NCI-H82 treated with DMSO at 0.1 percent for 48 hours (cell line): Measurements from ENCODE around the gene ZNF181.
A peak's percentile ranks its signal among the peaks of the same experiment; 100 is the strongest.

ENCODE experiments used
- DNase-seq: peaks from one replicate; lab custom pipeline; 2025; ENCODE audit not compliant: unreplicated experiment; lab: John Stamatoyannopoulos, UW

Gene ZNF181

DNA sequence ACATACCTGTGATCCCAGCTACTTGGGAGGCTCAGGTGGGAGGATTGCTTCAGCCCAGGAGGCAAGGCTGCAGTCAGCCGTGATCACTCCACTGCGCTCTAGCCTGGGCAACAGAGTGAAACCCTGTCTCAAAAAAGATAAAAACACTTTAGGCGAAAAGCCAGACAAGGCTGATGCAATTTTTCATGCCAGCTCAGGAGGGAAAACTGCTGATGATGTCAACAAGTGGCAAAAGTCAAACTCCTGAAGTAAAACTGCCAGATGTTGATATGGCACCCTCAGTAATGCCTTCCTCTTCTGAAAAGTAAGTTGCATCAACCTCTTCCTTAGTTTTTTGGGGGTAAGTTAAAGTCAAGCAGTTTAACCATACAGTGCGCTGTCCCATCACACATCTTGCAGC, 23.4 kb downstream of the ZNF181 start:
- no peak for DNase-seq

DNA sequence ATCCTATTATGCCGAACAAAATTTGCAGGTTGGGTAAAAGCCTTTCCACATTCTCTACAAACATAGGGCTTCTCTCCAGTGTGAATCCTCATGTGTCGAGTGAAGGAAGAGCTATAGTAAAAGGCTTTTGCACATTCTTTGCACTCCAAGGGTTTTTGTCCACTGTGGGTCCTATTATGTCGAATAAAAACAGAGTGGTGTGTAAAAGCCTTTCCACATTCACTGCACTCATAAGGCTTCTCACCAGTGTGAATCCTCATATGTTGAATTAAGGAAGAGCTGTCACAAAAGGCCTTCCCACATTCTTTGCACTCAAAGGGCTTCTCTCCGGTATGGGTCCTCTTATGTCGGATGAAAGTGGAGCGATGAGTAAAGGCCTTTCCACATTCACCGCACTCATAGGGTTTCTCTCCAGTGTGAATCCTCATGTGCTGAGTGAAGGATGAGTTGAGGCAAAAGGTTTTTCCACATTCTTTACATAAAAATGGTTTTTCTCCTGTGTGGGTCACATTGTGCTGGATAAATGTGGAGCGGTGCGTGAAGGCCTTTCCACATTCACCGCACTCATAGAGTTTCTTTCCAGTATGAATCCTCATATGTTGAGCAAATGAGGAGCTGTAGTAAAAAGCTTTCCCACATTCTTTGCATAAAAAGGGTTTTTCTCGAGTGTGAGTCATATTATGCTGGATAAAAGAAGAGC, 25.3 kb downstream of the ZNF181 start:
- DNase-seq = no peak

DNA sequence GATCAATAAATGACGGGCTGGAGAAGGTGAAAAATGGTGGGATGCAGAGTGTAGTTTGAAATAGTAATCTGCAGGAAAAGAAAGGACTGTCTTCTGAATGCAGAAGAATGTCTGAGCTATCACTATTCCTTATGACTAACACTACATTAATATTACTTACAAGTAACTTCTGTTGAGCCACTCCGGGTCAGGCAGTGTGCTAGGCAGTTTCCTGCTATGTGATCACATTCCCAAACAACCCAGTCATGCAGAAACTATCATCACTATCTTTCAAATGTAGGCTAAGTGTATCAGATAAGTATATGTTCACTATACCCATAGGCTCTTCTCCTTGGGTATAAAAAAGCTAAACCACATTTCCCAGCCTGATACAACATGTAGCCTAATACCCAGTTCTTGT, 32.3 kb downstream of the ZNF181 start:
- no peak for DNase-seq

DNA sequence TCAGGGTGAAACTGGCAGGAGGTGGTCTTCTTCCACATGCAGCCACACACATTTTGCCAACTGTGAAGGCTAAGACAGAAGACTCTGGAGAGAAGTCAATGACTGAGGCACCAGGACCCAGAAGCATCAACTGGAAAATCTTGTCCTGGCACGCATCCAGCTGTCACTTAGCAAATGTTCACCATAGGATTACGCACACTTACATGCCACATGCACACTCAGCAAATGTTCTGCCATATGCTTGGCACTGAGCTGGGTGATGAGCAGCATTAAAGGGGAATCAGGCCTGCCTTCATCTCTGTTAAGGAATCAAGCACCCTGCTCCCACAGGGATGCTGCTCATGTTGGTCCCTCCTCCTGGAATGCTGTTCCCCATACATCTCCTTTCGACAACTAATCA, 33.9 kb downstream of the ZNF181 start:
- peak; percentile 0 for DNase-seq

DNA sequence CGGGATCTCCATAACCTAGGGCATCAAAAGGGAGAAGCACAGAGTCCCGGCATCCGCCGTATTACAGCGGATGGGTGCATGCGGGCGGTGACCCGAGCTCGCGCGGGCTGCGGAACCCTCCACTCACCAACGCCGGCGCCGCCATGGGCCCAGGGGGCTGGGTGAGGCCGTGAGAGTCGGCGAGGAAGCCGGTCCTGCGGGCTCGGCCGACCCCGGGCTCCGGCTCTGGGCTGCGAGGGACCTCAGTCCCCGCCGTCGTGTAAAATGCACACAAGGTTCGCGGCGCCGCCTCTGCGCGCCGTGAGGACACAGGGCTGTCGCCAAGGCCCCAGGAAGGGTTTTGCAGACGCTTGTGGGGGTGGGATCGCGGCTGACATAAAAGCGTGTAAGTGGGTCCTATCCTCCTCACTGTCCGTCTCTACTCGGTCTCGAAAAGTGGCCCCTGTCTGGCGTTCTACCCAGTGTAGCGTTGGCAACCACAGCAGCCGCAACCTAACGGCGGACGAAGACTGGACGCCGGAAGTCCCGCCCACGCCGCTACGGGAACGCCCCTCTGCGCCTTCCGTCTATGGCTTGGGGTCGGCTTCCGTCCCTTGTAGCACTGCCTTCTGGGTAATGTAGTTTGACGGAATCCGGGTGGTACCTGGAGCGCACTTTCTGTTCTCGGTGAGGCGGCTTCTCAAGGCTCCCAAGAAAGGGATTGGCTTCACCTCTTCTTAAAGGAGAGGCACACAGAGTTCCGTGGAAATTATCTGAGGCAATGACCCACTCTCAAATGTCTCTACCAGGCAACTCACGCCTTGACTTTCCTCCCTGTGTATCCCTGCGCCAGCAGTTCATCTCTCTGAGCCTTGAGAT, 38.9 kb downstream of the ZNF181 start, which contains the start of gene ZNF599:
Gene ZNF599, minus strand, starts transcription at position 519 of the 858 bp plus-strand sequence. Its CDS starts 374 bp downstream, at position 145.
- peak; percentile 72 for DNase-seq

DNA sequence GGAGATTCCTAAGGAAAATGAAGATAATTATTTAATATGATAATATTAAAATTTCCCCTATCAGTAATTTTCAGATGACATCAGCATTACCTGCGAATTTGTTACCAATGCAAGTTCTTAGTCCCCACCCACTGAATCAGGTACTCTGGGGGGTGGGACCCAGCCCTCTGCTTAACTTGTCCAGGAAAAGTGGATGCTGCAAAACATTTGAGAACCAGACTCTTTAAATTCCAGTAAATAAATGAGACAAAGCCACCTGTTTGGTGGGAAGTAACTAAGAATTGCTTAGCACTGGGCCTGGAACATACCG, 39.5 kb downstream of the ZNF181 start:
- DNase-seq = no peak

DNA sequence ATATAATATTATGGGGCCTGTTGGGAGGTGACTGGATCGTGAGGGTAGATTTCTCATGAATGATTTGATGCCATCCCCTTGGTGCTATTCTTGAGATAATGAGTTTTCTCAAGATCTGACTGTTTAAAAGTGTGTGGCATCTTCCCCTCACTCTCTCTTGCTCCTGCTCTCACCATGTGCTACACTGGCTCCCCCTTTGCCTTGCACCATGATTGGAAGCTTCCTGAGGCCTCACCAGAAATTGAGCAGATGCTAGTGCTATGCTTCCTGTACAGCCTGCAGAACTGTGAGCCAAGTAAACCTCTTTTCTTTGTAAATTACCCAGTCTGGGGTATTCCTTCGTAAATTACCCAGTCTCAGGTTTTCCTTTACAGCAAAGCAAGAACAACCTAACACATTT, 40.8 kb downstream of the ZNF181 start:
- DNase-seq = no peak

DNA sequence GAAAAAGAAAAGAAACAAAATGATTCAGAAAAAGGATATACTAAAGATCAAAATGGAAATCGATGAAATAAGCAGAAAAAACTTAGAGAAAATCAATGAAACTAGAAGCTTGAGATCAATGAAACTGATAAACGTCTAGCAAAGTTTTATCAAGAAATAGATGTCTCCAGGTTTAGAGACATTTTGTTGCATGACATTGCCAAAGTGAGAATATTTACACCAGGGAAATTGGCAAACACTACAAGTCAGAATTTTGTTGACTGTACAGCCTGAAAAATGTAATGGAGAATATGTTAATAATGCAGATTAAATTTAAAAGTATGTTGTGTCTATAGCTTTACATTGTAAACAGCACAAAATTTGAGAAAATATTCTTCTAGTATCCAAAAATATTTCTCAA, 44.3 kb downstream of the ZNF181 start:
- DNase-seq = no peak

DNA sequence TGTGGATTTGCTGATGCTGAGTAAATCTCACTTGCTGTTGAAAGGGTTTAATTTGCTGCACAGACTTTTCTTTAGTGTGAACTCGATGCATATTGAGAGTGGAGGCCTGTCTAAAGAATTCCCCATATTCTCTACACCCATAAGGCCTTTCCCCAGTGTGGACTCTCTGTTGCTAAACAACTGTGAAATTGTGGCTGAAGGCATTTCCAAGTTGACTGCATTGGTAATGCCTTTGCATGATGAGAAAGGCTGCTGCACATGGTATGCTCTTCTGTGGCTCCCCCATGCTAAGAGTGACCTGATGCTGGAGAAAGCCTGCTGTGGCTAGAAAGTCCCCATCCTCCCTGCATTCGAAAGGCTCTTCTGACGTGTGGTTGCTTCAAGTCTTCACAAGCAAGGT, 45.6 kb downstream of the ZNF181 start:
- no peak for DNase-seq

DNA sequence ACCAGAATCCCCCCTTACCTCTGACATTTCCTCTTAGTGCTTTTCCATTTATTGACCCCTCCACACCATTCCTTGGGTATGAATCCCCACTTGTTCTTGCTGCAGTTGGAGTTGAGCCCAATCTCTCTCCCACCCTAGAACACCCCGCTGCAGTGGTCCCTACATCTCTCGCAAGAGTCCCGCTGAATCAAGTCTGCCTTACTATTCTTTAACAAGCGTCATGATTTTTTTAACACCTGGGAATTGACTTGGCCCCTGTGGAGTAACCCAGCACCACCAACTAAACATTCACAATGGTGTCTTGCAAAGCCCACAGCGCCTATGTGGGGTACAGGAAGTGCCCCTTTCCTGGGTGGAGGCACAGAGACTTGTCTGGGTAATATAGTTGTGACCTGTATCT, 52.2 kb downstream of the ZNF181 start:
- DNase-seq = no peak

DNA sequence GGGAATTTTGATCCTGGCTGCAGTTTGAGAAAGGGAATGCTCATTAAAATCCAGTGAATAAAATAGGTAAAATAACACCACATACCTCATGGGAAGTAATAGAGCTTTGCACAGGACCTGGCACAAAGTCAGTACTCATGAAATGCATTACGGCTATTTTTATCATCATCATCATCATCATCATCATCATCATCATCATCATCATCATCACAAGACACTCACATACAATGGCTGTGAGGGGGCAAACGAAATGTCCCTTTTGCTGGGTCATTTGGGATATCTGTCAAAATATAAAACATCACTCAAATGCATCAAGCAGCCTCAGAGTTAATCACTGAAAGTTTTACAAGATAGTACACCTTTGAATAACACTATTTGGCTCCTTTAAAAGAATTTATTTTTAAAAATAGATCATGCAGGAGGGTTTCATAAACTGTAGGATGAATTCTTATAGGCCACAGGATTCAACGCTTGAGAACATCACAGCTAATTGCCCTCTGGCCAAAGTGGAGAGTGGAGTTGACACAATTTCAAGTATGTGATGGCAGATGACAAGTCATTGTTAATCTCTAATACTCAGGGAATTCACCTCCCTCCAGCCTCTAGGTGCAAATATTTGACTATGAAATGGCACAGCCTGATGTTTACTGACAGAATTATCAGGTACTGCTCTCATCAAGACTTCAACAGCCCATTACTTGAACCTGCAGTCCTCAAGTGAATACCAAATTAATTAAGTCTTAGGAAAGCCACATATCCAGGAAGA, 53.2 kb downstream of the ZNF181 start:
- no peak for DNase-seq

DNA sequence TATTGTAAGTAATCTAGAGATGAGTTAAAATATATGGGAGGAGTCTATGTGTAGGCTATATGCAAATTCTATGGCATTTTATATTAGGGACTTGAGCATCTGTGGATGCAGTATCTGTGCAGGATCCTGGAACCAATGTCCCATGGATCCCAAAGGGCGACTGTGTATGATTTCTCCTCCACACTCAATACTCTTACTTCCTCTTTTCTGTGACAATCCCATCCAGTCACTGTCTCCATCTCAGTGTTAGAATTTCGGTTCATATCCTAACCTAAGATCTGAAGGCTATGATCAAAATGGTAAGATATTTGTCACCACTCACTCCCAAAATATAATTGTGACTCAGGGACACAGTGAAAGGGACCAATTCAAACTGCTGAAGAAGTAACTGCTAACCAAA, 54.0 kb downstream of the ZNF181 start:
- DNase-seq = no peak

DNA sequence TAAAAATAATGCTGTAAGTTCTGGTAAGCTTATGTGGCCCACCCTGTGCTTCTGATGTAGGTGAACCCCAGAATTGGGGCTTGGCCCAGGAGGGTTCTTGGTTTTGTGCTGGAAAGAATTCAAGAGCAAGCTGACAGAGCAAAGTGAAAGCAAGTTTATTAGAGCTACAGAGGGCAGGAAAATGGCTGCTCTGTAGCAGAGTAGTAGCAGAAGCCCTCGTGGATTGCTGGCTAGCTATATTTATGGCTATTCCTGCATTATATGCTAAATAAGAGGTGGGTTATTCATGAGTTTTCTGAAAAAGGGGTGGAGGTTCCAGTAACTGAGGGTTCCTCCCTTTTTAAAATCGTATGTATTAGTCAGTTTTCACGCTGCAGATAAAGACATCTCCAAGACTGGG, 59.5 kb downstream of the ZNF181 start:
- no peak for DNase-seq

DNA sequence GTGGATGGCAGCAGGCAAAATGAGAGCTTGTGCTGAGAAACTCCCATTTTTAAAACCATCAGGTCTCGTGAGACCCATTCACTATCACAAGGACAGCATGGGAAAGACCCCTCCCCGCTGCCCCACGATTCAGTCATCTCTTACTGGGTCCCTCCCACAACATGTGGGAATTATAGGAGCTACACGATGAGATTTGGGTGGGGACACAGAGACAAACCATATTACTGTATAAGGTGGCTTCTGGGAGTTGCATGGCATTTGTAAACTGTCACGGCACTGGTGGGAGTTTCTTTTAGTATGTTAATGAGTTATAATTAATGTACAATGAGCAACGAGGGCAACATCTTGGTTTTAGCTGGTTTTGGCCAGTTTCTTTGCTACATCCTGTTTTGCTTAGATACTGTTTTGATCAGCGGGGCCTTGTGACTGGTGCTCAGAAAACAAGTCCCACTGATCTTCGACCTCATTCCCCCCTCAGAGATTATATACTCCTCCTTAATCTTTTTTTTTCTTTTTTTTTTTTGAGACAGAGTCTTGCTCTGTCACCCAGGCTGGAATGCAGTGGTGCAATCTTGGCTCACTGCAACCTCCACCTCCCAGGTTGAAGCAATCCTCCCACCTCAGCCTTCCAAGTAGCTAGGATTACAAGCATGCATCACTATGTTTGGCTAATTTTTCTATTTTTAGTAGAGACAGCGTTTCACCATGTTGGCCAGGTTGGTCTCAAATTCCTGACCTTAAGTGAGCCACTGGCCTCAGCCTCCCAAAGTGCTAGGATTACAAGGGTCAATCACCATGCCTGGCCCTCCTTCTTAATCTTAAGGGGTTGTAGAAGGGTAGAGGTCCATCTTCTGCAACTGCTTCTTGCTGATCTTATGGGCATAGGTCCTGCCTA, 60.3 kb downstream of the ZNF181 start:
- DNase-seq = no peak
